AG08395 (cell line): Measurements from ENCODE around the gene DOK7.

Experiments
- DNase-seq: peaks from one replicate; pipeline ENCODE4 v3.0.0; 2012; ENCODE audit warnings: mixed read lengths, low spot score

Gene DOK7

GRCh38 chr4:3463556-3464348 is 646 bp downstream of the DOK7 start:
- no peak for DNase-seq

- DNase-seq, result no peak
These were observed 1.3 kb downstream of the DOK7 start for GRCh38 chr4:3464349-3464905.

DNA sequence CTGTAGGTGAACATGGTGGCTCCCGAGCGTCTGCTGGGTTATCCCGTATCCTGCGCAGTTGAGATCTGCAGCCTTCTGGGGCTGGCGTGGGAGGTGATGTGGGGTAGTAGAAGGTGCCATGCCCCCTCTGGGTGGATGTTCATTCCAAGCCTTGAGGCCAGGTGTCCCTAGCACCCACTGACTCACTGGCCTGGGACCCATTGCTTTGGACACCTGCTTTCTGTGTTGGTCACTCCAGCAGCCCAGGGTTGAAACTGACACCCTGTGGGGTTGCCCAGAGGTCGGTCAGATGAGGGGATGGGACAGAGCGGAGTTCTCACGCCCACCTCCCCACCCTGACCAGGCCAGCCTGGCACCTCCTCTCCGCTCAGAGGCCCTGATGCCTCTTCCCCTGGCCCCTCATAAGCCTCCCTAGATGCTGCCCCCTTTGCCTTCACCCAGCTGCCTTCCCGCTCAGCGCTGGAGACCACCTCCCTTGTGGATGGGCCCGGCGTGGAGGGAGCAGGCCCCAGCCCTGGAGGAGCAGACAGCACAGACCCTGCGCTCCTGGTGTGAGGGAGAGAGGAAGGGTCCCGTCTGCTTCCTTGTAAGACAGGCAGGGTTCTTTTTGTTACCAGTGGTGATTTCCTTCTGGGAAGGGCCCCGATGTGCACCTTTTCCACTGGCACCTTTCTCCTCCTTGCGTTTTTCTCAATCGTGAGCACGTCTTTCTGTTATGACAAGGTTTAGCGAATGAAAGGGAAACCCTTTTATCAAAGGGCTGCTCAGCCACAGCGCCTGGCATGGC is 2.0 kb downstream of the DOK7 start:
- DNase-seq, result no peak

GRCh38 chr4:3465698-3466671 is 2.9 kb downstream of the DOK7 start:
- no peak for DNase-seq

DNA sequence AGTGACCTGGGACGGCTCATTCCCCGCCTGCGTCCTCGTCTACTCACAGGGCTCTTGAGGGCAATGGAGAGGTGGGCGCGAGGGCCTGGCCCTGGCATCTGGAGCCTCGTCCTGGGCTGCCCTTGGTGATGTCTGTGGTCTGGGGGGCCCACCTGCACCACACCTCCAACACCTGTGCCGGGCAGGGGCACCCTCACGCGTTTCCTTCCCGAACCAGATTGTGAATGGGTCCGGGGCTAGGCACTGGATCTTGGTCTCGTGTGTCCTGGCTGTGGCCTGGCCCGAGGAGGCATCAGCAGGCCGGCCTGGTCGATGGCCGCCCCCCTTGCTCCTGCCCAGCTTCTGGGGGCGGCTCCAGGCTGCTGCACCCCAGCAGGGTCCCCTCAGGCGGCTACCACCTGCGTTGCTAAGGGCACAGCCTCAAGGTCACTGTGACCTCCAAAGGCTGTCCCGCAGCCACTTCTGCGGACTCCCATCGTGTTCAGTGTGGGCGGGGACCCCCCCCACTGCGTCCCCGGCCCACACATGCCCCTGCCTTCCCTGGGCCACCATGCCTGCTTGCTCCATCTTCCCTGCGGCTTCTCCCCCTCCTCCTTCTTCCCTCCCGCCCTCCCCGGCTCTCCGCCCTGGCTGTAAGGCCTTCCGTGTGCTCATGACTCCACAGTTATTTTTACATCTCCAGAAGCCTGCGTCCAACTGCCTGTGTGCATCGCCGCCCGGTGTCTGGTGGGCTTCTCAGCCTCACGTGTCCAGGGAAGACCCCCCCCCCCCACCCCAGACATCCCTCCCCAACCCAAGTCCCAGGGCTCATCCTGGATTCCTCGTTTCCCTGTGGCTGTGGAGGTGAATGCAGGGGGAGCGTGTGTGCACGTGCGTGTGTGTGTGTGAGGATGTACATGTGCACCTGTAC is 3.8 kb downstream of the DOK7 start:
- no peak for DNase-seq

DNA sequence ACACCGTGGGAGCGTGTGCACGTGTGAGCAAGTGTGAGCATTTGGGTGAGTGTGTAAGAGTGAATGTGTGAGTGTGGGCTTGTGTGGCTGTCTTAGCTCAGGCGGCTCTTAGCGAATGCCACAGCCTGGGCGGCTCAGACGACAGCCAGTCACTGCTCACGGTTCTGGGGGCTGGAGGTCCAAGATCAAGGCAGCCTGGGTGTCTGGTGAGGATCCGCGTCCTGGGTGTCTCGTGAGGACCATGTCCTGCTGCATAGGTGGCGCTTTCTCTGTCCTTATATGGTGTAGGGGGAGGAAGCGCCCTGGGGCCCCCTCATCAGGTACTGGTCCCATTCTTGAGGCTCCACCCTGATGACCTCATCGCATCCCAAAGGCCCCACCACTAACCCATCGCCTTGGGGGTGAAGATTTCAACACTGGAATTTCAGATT is 4.5 kb downstream of the DOK7 start:
- DNase-seq, result no peak

- no peak for DNase-seq
These were observed 5.0 kb downstream of the DOK7 start for GRCh38 chr4:3468154-3468553.

DNA sequence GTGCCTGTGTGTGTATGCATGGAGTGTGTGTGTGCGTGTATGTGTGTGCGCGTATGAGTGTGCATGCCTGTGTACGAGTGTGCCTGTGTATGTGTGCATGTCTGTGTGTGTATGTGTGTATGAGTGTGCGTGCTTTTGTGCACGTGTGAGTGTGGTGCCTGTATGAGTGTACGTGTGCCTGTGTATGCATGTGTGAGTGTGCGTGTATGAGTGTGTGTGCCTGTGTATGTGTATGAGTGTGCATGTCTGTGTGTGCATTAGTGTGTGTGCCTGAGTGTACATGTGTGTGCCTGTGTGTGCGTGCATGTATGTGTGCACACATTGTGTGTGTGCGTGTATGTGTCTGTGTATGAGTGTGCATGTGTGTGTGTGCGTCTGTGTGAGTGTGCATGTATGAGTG is 5.7 kb downstream of the DOK7 start:
- DNase-seq, result no peak

DNA sequence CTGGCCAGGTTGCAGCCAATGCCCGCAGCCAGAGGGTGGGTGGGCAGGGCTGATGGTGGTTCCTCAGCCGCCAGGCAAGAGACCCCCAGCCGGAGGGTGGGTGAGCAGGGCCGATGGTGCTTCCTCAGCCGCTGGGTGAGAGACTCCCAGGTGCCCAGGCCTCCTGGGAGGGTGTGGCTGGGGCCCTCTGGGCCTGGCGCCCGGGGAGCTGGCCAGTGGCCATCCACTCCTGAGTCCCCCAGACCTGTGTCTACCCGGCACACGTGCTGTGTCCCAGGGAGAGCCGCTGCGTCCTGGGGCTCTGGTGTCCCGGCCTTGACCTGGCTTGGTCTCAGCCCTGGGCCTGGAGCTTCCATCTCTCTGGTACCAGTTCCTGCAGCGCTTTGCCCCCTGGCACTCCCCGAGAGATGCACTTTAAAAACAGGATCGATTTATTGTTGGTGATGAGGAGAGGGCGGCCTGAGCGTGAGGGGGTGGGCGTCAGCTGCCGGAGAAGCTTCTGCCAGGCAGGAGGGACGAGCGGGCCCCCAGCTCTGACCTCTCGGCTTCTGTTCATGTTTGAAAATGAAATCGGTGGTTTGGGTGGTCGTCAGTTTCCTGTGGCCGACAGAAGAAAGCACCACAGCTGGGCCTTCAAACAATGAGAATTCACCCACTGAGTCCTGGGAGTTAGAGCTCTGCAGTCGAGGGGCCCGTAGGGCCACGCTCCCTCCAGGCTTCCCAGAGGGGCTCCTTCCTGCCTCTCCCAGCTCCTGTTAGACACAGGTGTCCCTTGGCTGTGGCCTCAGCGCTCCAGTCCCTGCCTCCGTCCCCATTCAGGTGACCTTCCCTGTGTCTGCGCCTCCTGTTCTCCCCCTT is 6.5 kb downstream of the DOK7 start:
- DNase-seq, result no peak

- no peak for DNase-seq
These were observed 7.4 kb downstream of the DOK7 start for GRCh38 chr4:3470244-3471097.

DNA sequence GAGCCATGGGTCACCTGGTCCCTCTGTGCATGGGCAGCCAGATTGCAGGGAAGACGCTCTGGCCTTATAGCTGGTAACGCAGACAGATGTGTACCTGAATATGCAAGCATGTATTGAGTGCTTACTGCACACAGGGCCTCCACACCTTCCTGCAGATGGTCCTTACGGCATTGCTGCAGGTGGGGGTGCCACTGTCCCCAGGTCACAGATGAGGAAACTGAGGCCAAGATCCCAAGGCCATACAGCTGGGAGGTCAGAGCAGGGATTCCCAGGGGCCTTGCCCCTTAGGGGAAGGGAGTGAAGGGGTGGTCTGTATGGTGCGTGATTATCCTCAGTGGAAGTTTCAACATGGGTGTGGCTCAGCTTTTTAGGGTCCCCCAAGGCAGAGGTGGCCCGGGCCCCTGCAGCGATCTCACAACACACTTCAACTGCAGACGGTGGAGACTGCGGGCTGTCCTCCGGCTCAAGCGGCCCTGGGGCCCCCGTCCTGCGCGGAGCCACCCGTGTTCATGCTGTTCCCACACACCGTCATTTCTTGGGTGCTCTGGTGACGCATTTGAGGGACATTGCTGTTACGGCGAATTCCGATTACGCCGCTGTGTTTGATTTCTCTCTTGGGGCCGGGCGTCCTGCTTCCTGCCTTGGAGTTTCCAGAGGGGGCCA is 8.1 kb downstream of the DOK7 start:
- DNase-seq, result no peak

GRCh38 chr4:3471886-3472285 is 8.8 kb downstream of the DOK7 start:
- DNase-seq, result no peak

DNA sequence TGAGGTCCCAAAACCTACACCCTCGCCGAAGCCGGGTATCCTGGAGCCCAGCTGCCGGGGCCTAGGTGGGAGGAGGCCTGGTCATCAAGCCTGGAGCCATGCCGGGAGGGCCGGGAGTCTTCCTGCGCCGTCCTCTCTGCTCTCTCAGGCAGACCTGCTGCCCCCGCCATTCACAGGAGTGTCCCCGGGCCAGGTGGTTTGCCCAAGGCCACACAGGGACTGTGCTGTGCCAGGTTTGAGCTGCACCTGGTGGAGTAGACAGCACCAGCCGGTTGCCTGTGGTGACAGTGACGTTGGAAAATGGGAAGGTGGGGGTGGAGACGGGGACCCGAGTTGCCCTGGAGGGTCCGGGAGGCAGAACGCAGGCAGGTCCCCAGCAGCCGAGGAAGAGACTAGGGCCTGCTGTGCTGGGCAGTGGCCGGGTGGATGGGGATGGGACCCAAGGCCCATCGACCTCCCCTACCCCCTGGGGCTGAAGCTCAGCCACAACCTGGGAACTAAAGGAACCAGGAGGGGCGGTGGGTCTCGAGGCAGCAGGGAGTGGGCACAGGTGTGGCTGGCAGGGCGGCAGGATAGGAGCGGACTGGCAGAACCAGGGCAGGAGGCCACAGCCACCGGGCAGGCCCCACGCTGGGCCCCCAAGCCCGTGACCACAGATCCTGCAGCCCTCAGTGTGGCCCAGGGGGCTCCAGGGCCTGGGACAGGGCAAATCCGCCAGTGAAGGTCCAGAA is 9.5 kb downstream of the DOK7 start:
- no peak for DNase-seq

- DNase-seq, result no peak
These were observed 10.3 kb downstream of the DOK7 start for GRCh38 chr4:3473181-3473950.

GRCh38 chr4:3473996-3474765 is 11.1 kb downstream of the DOK7 start:
- no peak for DNase-seq
